Vagina (tissue), 2 donors: ENCODE data around the gene TSC22D3. TPM values are rescaled to one million over a fixed set of nuclear protein-coding genes. Genes with fewer than 3 reads are reported as not detected.
"Not testable (repeated sequence)": the region's sequence is repeated elsewhere in the genome, so short reads cannot be mapped to it uniquely, and the experiment has no call there.

Experiments used
- DNase-seq, 2 donors: peaks; one replicate each; pipeline ENCODE4 v3.0.0-alpha.2; 2017; ENCODE audit errors: extremely low spot score in 2 of 2
- H3K27ac ChIP-seq: fragments of 200-600 bp; sonication (generic); one replicate; pipeline ENCODE4 v1.5.1; 2019
- H3K27me3 ChIP-seq: fragments of 200-600 bp; sonication (generic); one replicate; pipeline ENCODE4 v1.5.1; 2019
- H3K36me3 ChIP-seq, 2 donors: fragments of 200-600 bp; sonication (generic); one replicate each; pipeline ENCODE4 v1.5.1; 2017 to 2019
- H3K4me1 ChIP-seq: fragments of 200-600 bp; sonication (generic); one replicate; pipeline ENCODE4 v1.5.1; 2019
- H3K4me3 ChIP-seq, 2 donors: fragments of 200-600 bp; sonication (generic); 1 replicate in 1 of 2; 2 replicates in 1 of 2; pipeline ENCODE4 v1.5.1; 2016 to 2019
- H3K9me3 ChIP-seq: fragments of 200-600 bp; sonication (generic); one replicate; pipeline ENCODE4 v1.5.1; 2019
- POLR2A ChIP-seq, 2 donors: fragments of 450-650 bp; IDR thresholded peaks; one replicate each; pipeline ENCODE4 v1.6.1; 2017; ENCODE audit warnings: antibody characterized with exemption in 2 of 2, mild to moderate bottlenecking in 2 of 2, moderate library complexity in 2 of 2
- POLR2AphosphoS5 ChIP-seq, 2 donors: sonication (generic); formaldehyde crosslinking; IDR thresholded peaks; one replicate each; pipeline ENCODE4 v1.9.0; 2017; ENCODE audit warnings: antibody characterized with exemption in 2 of 2, mild to moderate bottlenecking in 2 of 2, low read depth in 1 of 2; ENCODE audit not compliant: insufficient read depth in 1 of 2
- intact Hi-C: fragments of 100-400 bp; cut with DNase I; formaldehyde crosslinking; loops from one replicate; pipeline ENCODE4 v1.15.1; 2023
- total RNA-seq: library from RNA; depleted of rRNA; stranded (reverse); fragments of >200 nt; gene quantifications from one replicate; pipeline ENCODE4 v1.2.3, GENCODE V29; 2016
- TF ChIP-seq, protein P1 (sequence below), 3 experiments: fragments of 450-650 bp in 2 of 3; fragments of 200-600 bp in 1 of 3; sonication (generic) in 1 of 3; IDR thresholded peaks; one replicate each; pipeline ENCODE4 v1.5.1; 2017 to 2019; ENCODE audit warnings: antibody characterized with exemption in 3 of 3, mild to moderate bottlenecking in 2 of 3, moderate library complexity in 2 of 3

TSC22D3 gene
- 780 TPM for total RNA-seq

DNA sequence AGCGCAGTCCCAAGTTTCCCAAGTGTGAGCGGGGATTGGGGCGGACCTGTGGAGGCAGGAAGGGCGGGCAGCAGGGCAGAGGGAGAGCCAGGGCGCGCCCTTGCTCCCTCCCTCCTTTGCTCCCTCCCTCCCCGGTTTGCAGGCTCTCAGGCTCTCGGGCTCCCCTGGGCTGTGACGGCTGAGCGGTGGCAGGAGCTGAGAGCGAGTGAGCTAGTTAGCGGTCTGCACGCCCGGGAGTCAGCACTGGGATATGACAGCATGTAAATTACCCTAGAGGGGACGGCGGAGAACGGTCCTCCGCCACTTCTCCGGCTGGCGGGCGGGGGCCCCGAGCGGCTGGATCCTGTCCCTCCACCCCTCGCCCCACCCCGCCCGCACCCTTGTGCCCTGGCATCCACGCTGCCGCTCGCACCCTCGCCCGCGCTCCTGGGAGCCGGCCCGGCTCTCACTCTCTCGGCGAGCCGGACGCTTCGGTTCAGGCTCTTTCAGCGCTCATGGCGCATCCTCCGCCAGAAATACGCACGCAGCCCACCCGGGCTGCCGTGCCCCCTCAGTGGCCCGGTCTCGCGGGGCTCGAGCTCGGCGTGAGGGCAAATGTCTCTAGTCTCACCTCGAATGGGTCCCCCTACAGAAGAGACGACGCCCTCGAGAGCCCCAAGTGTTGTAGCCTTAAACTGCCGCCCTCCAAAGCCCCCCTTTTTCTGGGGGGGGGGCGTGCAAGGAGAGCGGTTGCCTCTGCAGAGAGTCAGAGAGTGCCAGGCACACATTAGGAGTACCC, at the start of gene TSC22D3:
Gene TSC22D3 (minus strand): TSS at position 54 of the 778 bp plus-strand sequence. CDS start 368 bp downstream, outside the sequence.
- intact Hi-C loops, result loop anchor here (1.0 to 5.0 kb wide), 2 partner anchors 58 to 104 kb away; no protein-coding TSS in a partner anchor
- DNase-seq, result peak in 1 of 2 donors; percentile 83
- Histone ChIP-seq H3K9me3 (no peaks in the 10 kb centered on the region), H3K36me3 (no peaks in the 10 kb centered on the region), H3K27me3 (no peaks in the 10 kb centered on the region), H3K4me1 (peaks cover 10% of the 10 kb centered on the region), H3K27ac (peak within 1 kb of the TSS; percentile 84), H3K4me3 (peak within 1 kb of the TSS; percentile 42 to 55)
- TF ChIP-seq POLR2A (IDR thresholded peaks at IDR 0.05) (peak in 1 of 2 donors; percentile 42), POLR2AphosphoS5 (IDR thresholded peaks at IDR 0.05; ENCODE audit: insufficient read depth in 1 of 2, low read depth in 1 of 2) (peak in 1 of 2 donors; percentile 83)
- TF ChIP-seq, protein P1, sequence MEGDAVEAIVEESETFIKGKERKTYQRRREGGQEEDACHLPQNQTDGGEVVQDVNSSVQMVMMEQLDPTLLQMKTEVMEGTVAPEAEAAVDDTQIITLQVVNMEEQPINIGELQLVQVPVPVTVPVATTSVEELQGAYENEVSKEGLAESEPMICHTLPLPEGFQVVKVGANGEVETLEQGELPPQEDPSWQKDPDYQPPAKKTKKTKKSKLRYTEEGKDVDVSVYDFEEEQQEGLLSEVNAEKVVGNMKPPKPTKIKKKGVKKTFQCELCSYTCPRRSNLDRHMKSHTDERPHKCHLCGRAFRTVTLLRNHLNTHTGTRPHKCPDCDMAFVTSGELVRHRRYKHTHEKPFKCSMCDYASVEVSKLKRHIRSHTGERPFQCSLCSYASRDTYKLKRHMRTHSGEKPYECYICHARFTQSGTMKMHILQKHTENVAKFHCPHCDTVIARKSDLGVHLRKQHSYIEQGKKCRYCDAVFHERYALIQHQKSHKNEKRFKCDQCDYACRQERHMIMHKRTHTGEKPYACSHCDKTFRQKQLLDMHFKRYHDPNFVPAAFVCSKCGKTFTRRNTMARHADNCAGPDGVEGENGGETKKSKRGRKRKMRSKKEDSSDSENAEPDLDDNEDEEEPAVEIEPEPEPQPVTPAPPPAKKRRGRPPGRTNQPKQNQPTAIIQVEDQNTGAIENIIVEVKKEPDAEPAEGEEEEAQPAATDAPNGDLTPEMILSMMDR (IDR thresholded peaks at IDR 0.05), result no peak

- H3K36me3 ChIP-seq, result no peaks in the 10 kb centered on the region
- no peak overlapping the region for H3K27ac ChIP-seq
- intact Hi-C loops, result no loop called here
- peaks cover 7% of the 10 kb centered on the region for H3K4me1 ChIP-seq
- peaks cover 3% of the 10 kb centered on the region for H3K9me3 ChIP-seq
- H3K4me3 ChIP-seq, result no peak overlapping the region
- TF ChIP-seq, protein P1 (IDR thresholded peaks at IDR 0.05), result no peak
- TF ChIP-seq POLR2A (IDR thresholded peaks at IDR 0.05) (no peak), POLR2AphosphoS5 (IDR thresholded peaks at IDR 0.05; ENCODE audit: insufficient read depth in 1 of 2, low read depth in 1 of 2) (no peak)
- no peaks in the 10 kb centered on the region for H3K27me3 ChIP-seq
- DNase-seq, result no peak
Observed at GRCh38 chrX:107823456-107823855, 47.9 kb upstream of the TSC22D3 start.

- Histone ChIP-seq H3K4me1 (peaks cover 7% of the 10 kb centered on the region), H3K9me3 (peaks cover 7% of the 10 kb centered on the region), H3K4me3 (no peak overlapping the region), H3K27me3 (no peaks in the 10 kb centered on the region), H3K36me3 (no peaks in the 10 kb centered on the region), H3K27ac (no peak overlapping the region)
- TF ChIP-seq POLR2A (IDR thresholded peaks at IDR 0.05), result no peak
- TF ChIP-seq POLR2AphosphoS5 (IDR thresholded peaks at IDR 0.05; ENCODE audit: insufficient read depth in 1 of 2, low read depth in 1 of 2), result no peak
- TF ChIP-seq, protein P1 (IDR thresholded peaks at IDR 0.05), result no peak
- DNase-seq, result no peak
- intact Hi-C loops, result no loop called here
Observed at GRCh38 chrX:107823042-107823441, 47.5 kb upstream of the TSC22D3 start.

DNA sequence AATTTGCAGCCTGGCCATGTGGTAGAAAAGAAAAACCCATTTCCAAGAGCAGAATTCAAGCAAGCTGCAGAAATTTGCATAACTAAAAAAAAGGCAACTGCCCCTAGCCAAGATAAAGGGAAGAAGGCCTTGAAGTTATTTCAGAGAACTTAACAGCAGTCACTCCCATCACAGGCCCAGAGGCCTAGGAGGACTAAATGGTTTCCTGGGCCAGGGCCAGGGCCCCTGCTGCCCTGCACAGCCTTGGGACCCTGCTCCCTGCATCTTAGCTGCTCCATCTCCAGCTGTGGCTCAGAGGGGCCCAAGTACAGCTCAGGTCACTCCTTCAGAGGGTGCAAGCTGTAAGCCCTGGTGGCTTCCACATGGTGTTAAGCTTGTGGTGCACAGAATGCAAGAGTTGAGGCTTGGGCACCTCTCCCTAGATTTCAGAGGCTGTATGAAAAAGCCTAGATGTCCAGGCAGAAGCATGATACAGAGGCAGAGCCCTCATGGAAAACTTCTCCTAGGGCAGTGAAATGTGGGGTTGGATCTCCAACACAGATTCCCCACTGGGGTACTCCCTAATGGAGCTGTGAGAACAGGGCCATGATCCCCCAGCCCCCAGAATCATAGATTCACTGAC, 43.4 kb upstream of the TSC22D3 start:
- Histone ChIP-seq H3K9me3 (peaks cover 7% of the 10 kb centered on the region), H3K4me3 (no peak overlapping the region), H3K36me3 (no peaks in the 10 kb centered on the region), H3K27ac (no peak overlapping the region), H3K27me3 (no peaks in the 10 kb centered on the region), H3K4me1 (no peaks in the 10 kb centered on the region)
- TF ChIP-seq, protein P1 (IDR thresholded peaks at IDR 0.05), result no peak
- TF ChIP-seq POLR2A (IDR thresholded peaks at IDR 0.05), result no peak
- TF ChIP-seq POLR2AphosphoS5 (IDR thresholded peaks at IDR 0.05; ENCODE audit: insufficient read depth in 1 of 2, low read depth in 1 of 2), result no peak
- intact Hi-C loops, result no loop called here
- DNase-seq, result no peak

DNA sequence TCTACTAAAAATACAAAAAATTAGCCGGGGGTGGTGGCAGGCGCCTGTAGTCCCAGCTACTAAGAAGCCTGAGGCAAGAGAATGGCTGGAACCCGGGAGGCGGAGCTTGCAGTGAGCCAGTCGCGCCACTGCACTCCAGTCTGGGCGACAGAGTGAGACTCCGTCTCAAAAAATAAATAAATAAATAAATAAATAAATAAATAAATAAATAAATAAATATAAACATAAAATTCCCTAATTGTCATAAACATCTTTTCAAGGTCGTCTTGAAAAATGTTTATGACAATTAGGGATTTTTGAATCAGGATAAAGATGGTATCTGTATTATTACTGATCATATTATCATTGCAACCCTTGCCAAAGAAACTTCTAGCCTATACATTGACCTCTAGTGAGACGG, 34.5 kb upstream of the TSC22D3 start:
- H3K27me3 ChIP-seq, DNase-seq, H3K4me3 ChIP-seq, intact Hi-C loops, H3K9me3 ChIP-seq, H3K36me3 ChIP-seq, H3K27ac ChIP-seq, H3K4me1 ChIP-seq: not testable (repeated sequence)
